ENCODE measurements around the gene PAMR1. TPM values are rescaled to one million over a fixed set of nuclear protein-coding genes. Genes with fewer than 3 reads are reported as not detected.

PAMR1 gene
- total RNA-seq, 2 experiments from 2014 or later: not detected

GRCh38 chr11:35432464-35432863, 93.0 kb downstream of the PAMR1 start:
- peaks cover 18% of the 10 kb centered on the region for H3K27me3 Mint-ChIP-seq
- no peaks in the 10 kb centered on the region for H3K36me3 Mint-ChIP-seq
- no peaks in the 10 kb centered on the region for H3K9me3 Mint-ChIP-seq
- POLR2A ChIA-PET: no interaction called here
- ATAC-seq (ENCODE audit: low read depth) (no peak), DNase-seq (no peak)
- no peak overlapping the region for H3K27ac Mint-ChIP-seq
- no peak overlapping the region for H3K4me3 Mint-ChIP-seq
- H3K4me1 Mint-ChIP-seq: no peaks in the 10 kb centered on the region

DNA sequence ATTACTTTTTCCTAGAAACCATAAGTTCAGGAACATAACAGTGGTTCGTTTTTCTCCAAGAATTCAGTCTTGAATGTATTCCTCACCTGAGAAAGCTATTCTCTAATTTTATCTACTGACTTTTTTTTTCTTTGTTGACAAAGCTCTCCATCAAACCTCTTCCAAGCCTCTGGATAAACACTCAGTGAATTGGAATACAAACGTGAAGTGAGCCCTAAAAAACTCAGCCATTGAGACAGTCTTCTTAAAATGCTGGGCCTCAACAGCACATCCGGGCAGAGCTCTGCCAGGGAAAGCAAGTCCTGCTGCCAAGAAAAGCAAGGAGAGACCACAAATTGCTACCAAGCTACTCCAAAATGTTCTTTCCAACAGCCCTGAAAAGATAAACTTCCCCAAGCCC, 98.3 kb downstream of the PAMR1 start:
- no peak for ATAC-seq (ENCODE audit: low read depth)
- Mint-ChIP-seq H3K27me3 (peaks cover 60% of the 10 kb centered on the region), H3K27ac (no peak overlapping the region), H3K4me1 (no peaks in the 10 kb centered on the region), H3K4me3 (no peak overlapping the region), H3K9me3 (no peaks in the 10 kb centered on the region), H3K36me3 (no peaks in the 10 kb centered on the region)
- POLR2A ChIA-PET: no interaction called here
- DNase-seq: no peak

- POLR2A ChIA-PET: no interaction called here
- Mint-ChIP-seq H3K9me3 (no peaks in the 10 kb centered on the region), H3K27ac (no peak overlapping the region), H3K27me3 (peaks cover 65% of the 10 kb centered on the region), H3K36me3 (no peaks in the 10 kb centered on the region), H3K4me3 (no peak overlapping the region), H3K4me1 (no peaks in the 10 kb centered on the region)
- ATAC-seq (ENCODE audit: low read depth) (no peak), DNase-seq (no peak)
Observed at GRCh38 chr11:35426351-35426750, 99.1 kb downstream of the PAMR1 start.

DNA sequence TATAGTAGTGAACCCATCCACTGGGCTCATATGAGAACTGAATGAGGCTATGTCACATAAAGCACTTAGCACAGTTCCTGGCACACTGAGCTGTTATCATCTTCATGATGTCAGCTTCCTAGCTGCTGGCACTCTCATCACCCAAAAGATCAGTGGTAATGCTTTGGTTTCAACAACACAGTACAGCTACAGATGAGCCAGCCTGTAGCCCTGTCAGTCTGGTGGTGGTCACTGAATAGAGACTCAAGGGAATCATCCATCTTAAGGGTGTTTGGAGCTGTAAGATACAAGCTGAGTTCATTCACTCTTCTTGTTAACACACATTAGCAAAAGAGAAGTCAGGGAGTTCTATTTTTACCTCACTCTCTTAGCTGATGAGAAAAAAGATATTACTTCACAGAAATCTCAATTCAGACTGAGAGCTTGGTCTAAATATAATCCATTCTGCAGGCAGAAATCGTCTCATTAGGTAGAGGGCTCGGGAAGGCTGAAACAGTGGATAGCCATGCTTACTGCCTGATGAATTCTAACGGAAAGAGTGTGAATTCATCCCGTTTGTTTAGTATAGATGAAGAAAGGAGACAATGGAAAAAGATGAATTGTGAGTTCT, 99.7 kb downstream of the PAMR1 start:
- H3K4me3 Mint-ChIP-seq: no peak overlapping the region
- peaks cover 71% of the 10 kb centered on the region for H3K27me3 Mint-ChIP-seq
- H3K4me1 Mint-ChIP-seq: no peaks in the 10 kb centered on the region
- H3K9me3 Mint-ChIP-seq: no peaks in the 10 kb centered on the region
- H3K36me3 Mint-ChIP-seq: no peaks in the 10 kb centered on the region
- DNase-seq (no peak), ATAC-seq (ENCODE audit: low read depth) (no peak)
- POLR2A ChIA-PET: no interaction called here
- no peak overlapping the region for H3K27ac Mint-ChIP-seq

DNA sequence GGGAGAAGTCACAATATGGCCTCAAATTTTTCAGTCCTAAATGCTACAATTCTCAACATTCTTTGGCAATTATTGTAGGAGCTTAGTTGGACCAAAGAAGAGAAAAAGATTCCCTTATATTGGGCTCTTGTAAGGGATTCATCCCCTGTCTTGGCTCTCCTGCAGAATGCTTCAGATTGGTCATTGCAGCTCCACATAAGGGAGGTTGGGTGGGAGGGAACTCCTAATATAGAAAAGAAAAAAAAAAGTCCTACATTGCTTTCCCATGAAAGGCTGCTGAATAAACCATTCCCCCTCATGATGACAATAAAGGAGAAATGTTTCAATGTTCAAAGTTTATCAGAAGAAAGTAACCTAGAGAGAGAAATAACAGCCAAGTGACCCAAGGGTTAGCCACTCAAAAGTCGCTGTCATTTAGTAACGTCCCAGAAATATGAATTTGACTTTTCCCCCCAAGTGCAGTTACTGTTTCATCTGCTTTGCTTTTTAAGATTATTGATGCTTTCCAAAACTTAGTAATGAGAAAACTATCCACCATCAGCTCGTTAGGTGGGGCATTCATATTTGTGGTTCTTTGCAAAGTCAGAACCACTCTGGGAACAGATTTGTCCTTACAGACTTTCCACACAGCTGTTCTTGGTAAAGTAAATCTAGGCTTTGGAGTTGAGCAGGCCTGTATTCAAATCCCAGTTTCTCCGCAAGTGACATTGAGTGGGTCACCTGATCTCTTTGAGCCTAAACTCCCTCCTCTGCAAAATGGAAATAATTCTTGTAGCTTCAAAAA, 101.1 kb downstream of the PAMR1 start:
- H3K4me3 Mint-ChIP-seq: no peak overlapping the region
- POLR2A ChIA-PET: no interaction called here
- peaks cover 83% of the 10 kb centered on the region for H3K27me3 Mint-ChIP-seq
- no peak for DNase-seq
- H3K27ac Mint-ChIP-seq: no peak overlapping the region
- peaks cover 5% of the 10 kb centered on the region for H3K4me1 Mint-ChIP-seq
- no peaks in the 10 kb centered on the region for H3K36me3 Mint-ChIP-seq
- H3K9me3 Mint-ChIP-seq: no peaks in the 10 kb centered on the region
- ATAC-seq (ENCODE audit: low read depth): no peak

DNA sequence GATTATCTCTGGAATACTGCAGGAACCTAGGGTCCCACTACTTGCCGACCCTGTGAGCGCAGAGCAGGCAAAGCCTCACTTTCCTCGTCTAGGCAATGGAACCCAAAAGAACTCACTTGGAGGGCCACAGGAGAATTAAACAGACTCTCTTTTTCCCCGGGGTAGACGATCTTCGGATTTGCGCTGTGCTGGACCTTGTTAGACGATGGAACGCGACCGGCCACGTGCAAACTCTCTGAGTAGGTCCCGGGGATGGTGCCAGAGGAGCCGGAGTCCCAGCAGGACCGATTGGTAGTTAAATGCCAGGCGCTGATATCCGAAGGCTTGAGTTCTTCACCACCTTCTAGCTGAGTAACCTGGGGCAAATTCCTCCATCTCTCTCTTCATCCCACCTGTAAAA, 105.0 kb downstream of the PAMR1 start:
- peaks cover 10% of the 10 kb centered on the region for H3K4me1 Mint-ChIP-seq
- H3K27ac Mint-ChIP-seq: no peak overlapping the region
- no peaks in the 10 kb centered on the region for H3K9me3 Mint-ChIP-seq
- peaks cover 2% of the 10 kb centered on the region for H3K36me3 Mint-ChIP-seq
- H3K27me3 Mint-ChIP-seq: peaks cover 94% of the 10 kb centered on the region
- POLR2A ChIA-PET: no interaction called here
- ATAC-seq (ENCODE audit: low read depth) (no peak), DNase-seq (no peak)
- H3K4me3 Mint-ChIP-seq: peak overlapping the region; percentile 57

GRCh38 chr11:35419830-35420333, 105.5 kb downstream of the PAMR1 start:
- peaks cover 92% of the 10 kb centered on the region for H3K27me3 Mint-ChIP-seq
- DNase-seq: peak; percentile 30
- peaks cover 10% of the 10 kb centered on the region for H3K4me1 Mint-ChIP-seq
- peak overlapping the region; percentile 57 for H3K4me3 Mint-ChIP-seq
- POLR2A ChIA-PET: no interaction called here
- no peak for ATAC-seq (ENCODE audit: low read depth)
- peaks cover 2% of the 10 kb centered on the region for H3K36me3 Mint-ChIP-seq
- H3K27ac Mint-ChIP-seq: no peak overlapping the region
- no peaks in the 10 kb centered on the region for H3K9me3 Mint-ChIP-seq

GRCh38 chr11:35419184-35419829, 106.1 kb downstream of the PAMR1 start, which contains the start of gene SLC1A2:
TSS of gene SLC1A2 (minus strand) at chr11:35419558. CDS start at chr11:35418966, 592 bp downstream.
- POLR2A ChIA-PET: no interaction called here
- H3K4me1 Mint-ChIP-seq: peaks cover 10% of the 10 kb centered on the region
- peak within 1 kb of the TSS; percentile 77 for H3K4me3 Mint-ChIP-seq
- H3K27ac Mint-ChIP-seq: no peak within 1 kb of the TSS
- H3K36me3 Mint-ChIP-seq: peaks cover 2% of the 10 kb centered on the region
- ATAC-seq (ENCODE audit: low read depth): peak; percentile 45
- H3K27me3 Mint-ChIP-seq: peaks cover 92% of the 10 kb centered on the region
- peak; percentile 42 for DNase-seq
- no peaks in the 10 kb centered on the region for H3K9me3 Mint-ChIP-seq

GRCh38 chr11:35418282-35419183, 106.9 kb downstream of the PAMR1 start:
- peak; percentile 33 for ATAC-seq (ENCODE audit: low read depth)
- Mint-ChIP-seq H3K27ac (no peak overlapping the region), H3K27me3 (peaks cover 91% of the 10 kb centered on the region), H3K4me1 (peaks cover 10% of the 10 kb centered on the region), H3K36me3 (peaks cover 2% of the 10 kb centered on the region), H3K4me3 (peak overlapping the region; percentile 77), H3K9me3 (no peaks in the 10 kb centered on the region)
- POLR2A ChIA-PET: interaction anchor here (0.6 kb wide), 1 partner anchor 803 kb away, joined by 3 read pairs; no protein-coding TSS in a partner anchor
- DNase-seq: peak; percentile 43

DNA sequence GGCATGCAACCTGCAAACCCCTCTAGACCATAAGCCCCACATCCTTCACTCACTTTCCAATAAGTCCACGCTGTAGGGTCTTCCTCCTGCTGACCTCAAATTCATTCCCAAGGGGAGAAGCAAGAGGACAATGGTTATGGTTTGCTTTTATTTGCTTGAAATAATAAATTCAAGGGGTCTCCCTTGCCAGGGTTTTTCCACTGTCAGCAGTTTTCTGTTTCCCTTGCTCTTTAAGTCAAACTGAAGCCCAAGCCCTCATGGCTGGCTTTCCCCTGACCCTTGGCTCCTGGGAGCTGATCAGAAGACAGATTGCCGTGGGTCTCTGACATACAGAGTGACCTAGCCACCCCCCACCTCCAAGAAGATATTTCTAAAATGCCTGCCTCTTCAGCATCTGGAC, 109.9 kb downstream of the PAMR1 start:
- peaks cover 2% of the 10 kb centered on the region for H3K36me3 Mint-ChIP-seq
- peaks cover 10% of the 10 kb centered on the region for H3K4me1 Mint-ChIP-seq
- no peak for ATAC-seq (ENCODE audit: low read depth)
- no peak overlapping the region for H3K27ac Mint-ChIP-seq
- no peak for DNase-seq
- peaks cover 75% of the 10 kb centered on the region for H3K27me3 Mint-ChIP-seq
- no peak overlapping the region for H3K4me3 Mint-ChIP-seq
- POLR2A ChIA-PET: no interaction called here
- no peaks in the 10 kb centered on the region for H3K9me3 Mint-ChIP-seq

- no peak overlapping the region for H3K4me3 Mint-ChIP-seq
- H3K9me3 Mint-ChIP-seq: no peaks in the 10 kb centered on the region
- POLR2A ChIA-PET: no interaction called here
- no peak for DNase-seq
- H3K27ac Mint-ChIP-seq: no peak overlapping the region
- ATAC-seq (ENCODE audit: low read depth): no peak
- H3K27me3 Mint-ChIP-seq: peaks cover 72% of the 10 kb centered on the region
- peaks cover 2% of the 10 kb centered on the region for H3K36me3 Mint-ChIP-seq
- H3K4me1 Mint-ChIP-seq: peaks cover 6% of the 10 kb centered on the region
Observed at GRCh38 chr11:35414776-35415175, 110.6 kb downstream of the PAMR1 start.

DNA sequence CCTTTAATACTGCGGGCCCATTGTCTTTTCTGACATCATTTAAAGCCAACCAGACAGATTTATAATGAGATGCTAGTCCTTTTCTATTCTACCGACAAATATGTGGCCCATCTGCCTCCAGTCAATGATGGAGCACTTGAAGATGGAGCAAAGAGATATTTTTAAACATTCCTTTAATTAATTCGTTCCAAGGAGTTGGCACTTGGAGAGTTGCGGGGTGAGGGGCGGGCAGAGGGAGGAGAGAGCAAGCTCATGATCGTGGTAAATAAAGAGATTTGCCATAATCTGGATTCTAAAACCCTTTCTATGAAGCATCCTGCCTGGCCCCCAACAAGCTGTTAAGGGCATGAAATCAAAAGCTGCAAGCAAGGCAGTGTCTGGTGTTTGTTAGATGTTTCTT, 111.1 kb downstream of the PAMR1 start:
- ATAC-seq (ENCODE audit: low read depth) (no peak), DNase-seq (no peak)
- POLR2A ChIA-PET: no interaction called here
- H3K27ac Mint-ChIP-seq: no peak overlapping the region
- H3K4me1 Mint-ChIP-seq: peaks cover 5% of the 10 kb centered on the region
- H3K36me3 Mint-ChIP-seq: peaks cover 2% of the 10 kb centered on the region
- H3K9me3 Mint-ChIP-seq: no peaks in the 10 kb centered on the region
- peaks cover 68% of the 10 kb centered on the region for H3K27me3 Mint-ChIP-seq
- H3K4me3 Mint-ChIP-seq: no peak overlapping the region

GRCh38 chr11:35413598-35413997, 111.8 kb downstream of the PAMR1 start:
- H3K9me3 Mint-ChIP-seq: no peaks in the 10 kb centered on the region
- no peak for DNase-seq
- ATAC-seq (ENCODE audit: low read depth): no peak
- POLR2A ChIA-PET: no interaction called here
- H3K4me3 Mint-ChIP-seq: no peak overlapping the region
- peaks cover 5% of the 10 kb centered on the region for H3K4me1 Mint-ChIP-seq
- H3K36me3 Mint-ChIP-seq: peaks cover 2% of the 10 kb centered on the region
- H3K27me3 Mint-ChIP-seq: peaks cover 65% of the 10 kb centered on the region
- H3K27ac Mint-ChIP-seq: no peak overlapping the region

Measured in activated naive CD8-positive, alpha-beta T cell treated with anti-CD3 and anti-CD28 coated beads, Interleukin-2, amount 10 ng/mL, durations not matched to agents 7 days and 5 days (primary cell).